PC-3 (cell line): ENCODE results near the gene RETREG1. TPM values are rescaled to one million over a fixed set of nuclear protein-coding genes. Genes with fewer than 3 reads are reported as not detected.
"Not testable (repeated sequence)": the region's sequence is repeated elsewhere in the genome, so short reads cannot be mapped to it uniquely, and the experiment has no call there.

ENCODE experiments used
- ATAC-seq: fragments of 200-7000 bp; cut with Tn5 transposase; 2 replicates; pipeline ENCODE4 v1.9.1; 2020; ENCODE audit warnings: mild to moderate bottlenecking, moderate library complexity
- BruUV-seq: library from RNA; stranded (reverse); fragments of 400-500 nt; replicated peaks from 2 replicates; lab custom pipeline; 2021; lab: Mats Ljungman, UMichigan
- CTCF ChIA-PET: fragments of 300-600 bp; sonication (Branson Sonifier 250); formaldehyde crosslinking; loops from one replicate; lab custom pipeline; 2022; ENCODE audit warnings: antibody characterized with exemption; lab: Charles Lee
- POLR2A ChIA-PET: fragments of 300-600 bp; sonication (Branson Sonifier 250); formaldehyde crosslinking; loops from one replicate; lab custom pipeline; 2022; ENCODE audit warnings: antibody characterized with exemption; ENCODE audit not compliant: unreplicated experiment; lab: Charles Lee
- DNase-seq: peaks from one replicate; pipeline ENCODE4 v3.0.0-alpha.2; 2015
- H2AFZ ChIP-seq: fragments of 300-600 bp; sonication (generic); 2 replicates; pipeline ENCODE4 v1.6.0; 2016; ENCODE audit warnings: antibody characterized with exemption, low read length
- H3F3A ChIP-seq: fragments of 300-600 bp; sonication (generic); one replicate; pipeline ENCODE4 v1.6.0; 2017; ENCODE audit warnings: antibody characterized with exemption, low read length, control low read depth, mild to moderate bottlenecking; ENCODE audit not compliant: unreplicated experiment
- H3K27ac ChIP-seq: fragments of 300-600 bp; sonication (generic); 2 replicates; pipeline ENCODE4 v1.5.1; 2016; ENCODE audit warnings: mild to moderate bottlenecking, low read length
- H3K27me3 ChIP-seq: fragments of 300-600 bp; sonication (generic); 2 replicates; pipeline ENCODE4 v1.6.1; 2016; ENCODE audit warnings: low read length, mixed read lengths
- H3K36me3 ChIP-seq: fragments of 300-600 bp; sonication (generic); 2 replicates; pipeline ENCODE4 v1.6.1; 2016; ENCODE audit warnings: low read depth, mixed run types, low read length, mixed read lengths
- H3K4me1 ChIP-seq: fragments of 300-600 bp; sonication (generic); 2 replicates; pipeline ENCODE4 v1.5.1; 2016; ENCODE audit warnings: low read length; ENCODE audit not compliant: insufficient read depth
- H3K4me2 ChIP-seq: fragments of 300-600 bp; sonication (generic); 2 replicates; pipeline ENCODE4 v1.6.0; 2016; ENCODE audit warnings: low read length
- H3K4me3 ChIP-seq: fragments of 300-600 bp; sonication (generic); 2 replicates; pipeline ENCODE4 v1.5.1; 2016; ENCODE audit warnings: mild to moderate bottlenecking, low read length, mixed read lengths
- H3K79me2 ChIP-seq: fragments of 300-600 bp; sonication (generic); 2 replicates; pipeline ENCODE4 v1.6.1; 2017; ENCODE audit warnings: low read length, mixed read lengths
- H3K9ac ChIP-seq: fragments of 300-600 bp; sonication (generic); 2 replicates; pipeline ENCODE4 v1.6.0; 2016; ENCODE audit warnings: mild to moderate bottlenecking, low read length
- H3K9me2 ChIP-seq: fragments of 300-600 bp; sonication (generic); replicated peaks from 2 replicates; pipeline ENCODE4 v1.6.1; 2016; ENCODE audit warnings: mixed run types, low read length, mixed read lengths
- H3K9me3 ChIP-seq: fragments of 300-600 bp; sonication (generic); 2 replicates; pipeline ENCODE4 v1.6.1; 2016; ENCODE audit warnings: low read length, mixed read lengths
- H4K20me1 ChIP-seq: fragments of 300-600 bp; sonication (generic); 2 replicates; pipeline ENCODE4 v1.6.1; 2016; ENCODE audit warnings: low read length, mixed read lengths
- CTCF ChIP-seq: fragments of 300-600 bp; sonication (generic); conservative IDR thresholded peaks from 2 replicates; pipeline ENCODE4 v1.5.1; 2017; ENCODE audit warnings: antibody characterized with exemption, low read depth, mild to moderate bottlenecking, low read length
- EZH2 ChIP-seq: fragments of 300-600 bp; sonication (generic); IDR thresholded peaks from one replicate; pipeline ENCODE4 v1.6.1; 2017; ENCODE audit warnings: antibody characterized with exemption, mild to moderate bottlenecking, low read length; ENCODE audit not compliant: unreplicated experiment
- EZH2phosphoT487 ChIP-seq: fragments of 300-600 bp; sonication (generic); IDR thresholded peaks from 2 replicates; pipeline ENCODE4 v1.6.1; 2018; ENCODE audit warnings: mild to moderate bottlenecking, antibody characterized with exemption, low read length, borderline replicate concordance
- intact Hi-C: fragments of 100-400 bp; cut with micrococcal nuclease; formaldehyde crosslinking; loops from 2 replicates; pipeline ENCODE4 v1.9.0; 2023
- total RNA-seq: library from RNA; depleted of rRNA; stranded (reverse); fragments of >200 nt; gene quantifications from 2 replicates; pipeline ENCODE4 v1.2.3, GENCODE V29; 2014

RETREG1 gene
- total RNA-seq, 1 experiment from 2014 or later, result 1.7 TPM

GRCh38 chr5:16546732-16547131 lies 70.1 kb downstream of the RETREG1 start:
- DNase-seq (no peak), ATAC-seq (no peak)
- H3K36me3 ChIP-seq, result no peaks in the 10 kb centered on the region
- H3K27me3 ChIP-seq, result no peaks in the 10 kb centered on the region
- POLR2A ChIA-PET, result no interaction called here
- no peak overlapping the region for H3K4me2 ChIP-seq
- H3K79me2 ChIP-seq, result no peaks in the 10 kb centered on the region
- H3K4me3 ChIP-seq, result no peak overlapping the region
- H2AFZ ChIP-seq, result no peak overlapping the region
- no peak overlapping the region for H3K9ac ChIP-seq
- H3F3A ChIP-seq, result no peaks in the 10 kb centered on the region
- CTCF ChIA-PET, result interaction anchor here (0.6 kb wide), 1 partner anchor 14 kb away, joined by 3 read pairs; no protein-coding TSS in a partner anchor
- intact Hi-C loops, result no loop called here
- H3K4me1 ChIP-seq, result no peaks in the 10 kb centered on the region; the same call in none of the 2 replicates
- no peaks in the 10 kb centered on the region for H4K20me1 ChIP-seq
- no peak overlapping the region for H3K27ac ChIP-seq
- BruUV-seq, result no TSS peak
- no peak for TF ChIP-seq EZH2
- TF ChIP-seq CTCF, result no peak
- no peak for TF ChIP-seq EZH2phosphoT487
- no peaks in the 10 kb centered on the region for H3K9me3 ChIP-seq
- H3K9me2 ChIP-seq, result no peaks in the 10 kb centered on the region

GRCh38 chr5:16544607-16545374 lies 72.0 kb downstream of the RETREG1 start:
- no peak overlapping the region for H3K4me3 ChIP-seq
- DNase-seq (no peak), ATAC-seq (no peak)
- no peak overlapping the region for H3K9ac ChIP-seq
- H3K4me1 ChIP-seq, result peaks cover 5% of the 10 kb centered on the region
- no peak overlapping the region for H3K27ac ChIP-seq
- no peaks in the 10 kb centered on the region for H3K9me3 ChIP-seq
- no peaks in the 10 kb centered on the region for H4K20me1 ChIP-seq
- TF ChIP-seq EZH2 (no peak), CTCF (no peak)
- no peaks in the 10 kb centered on the region for H3K36me3 ChIP-seq
- H2AFZ ChIP-seq, result no peak overlapping the region
- H3K79me2 ChIP-seq, result no peaks in the 10 kb centered on the region
- BruUV-seq, result no TSS peak
- H3F3A ChIP-seq, result no peaks in the 10 kb centered on the region
- ChIA-PET CTCF (interaction anchor here (1.1 kb wide), 1 partner anchor 23 kb away, joined by 5 read pairs; no protein-coding TSS in a partner anchor), POLR2A (no interaction called here)
- H3K9me2 ChIP-seq, result no peaks in the 10 kb centered on the region
- intact Hi-C loops, result no loop called here
- no peak overlapping the region for H3K4me2 ChIP-seq
- no peaks in the 10 kb centered on the region for H3K27me3 ChIP-seq

- H3K27ac ChIP-seq, intact Hi-C loops, H3K27me3 ChIP-seq, H3K9ac ChIP-seq, H3K9me3 ChIP-seq, H4K20me1 ChIP-seq, ATAC-seq, BruUV-seq, H2AFZ ChIP-seq, H3K36me3 ChIP-seq, CTCF ChIA-PET, H3K4me2 ChIP-seq, H3K79me2 ChIP-seq, H3F3A ChIP-seq, H3K9me2 ChIP-seq, POLR2A ChIA-PET, H3K4me3 ChIP-seq: not testable (repeated sequence)
- peaks cover 16% of the 10 kb centered on the region for H3K4me1 ChIP-seq
- peak; percentile 52 for DNase-seq
These were observed 73.6 kb downstream of the RETREG1 start for GRCh38 chr5:16543206-16543605.
